ENCODE measurements around the gene ZIC1. TPM values are rescaled to one million over a fixed set of nuclear protein-coding genes. Genes with fewer than 3 reads are reported as not detected.

Gene ZIC1
- total RNA-seq, 1 experiment from 2014 or later = not detected

- no peak overlapping the region for H3K27ac ChIP-seq
- DNase-seq = no peak
- TF ChIP-seq EZH2 (IDR thresholded peaks at IDR 0.05; ENCODE audit: low read depth) (no peak), CTCF (conservative IDR thresholded peaks at IDR 0.05) (no peak)
- no peaks in the 10 kb centered on the region for H3K9me2 ChIP-seq (ENCODE audit: insufficient read depth)
- intact Hi-C loops (cut with micrococcal nuclease; ENCODE audit: unreplicated experiment) = no loop called here
- BruUV-seq (replicated peaks) = no TSS peak
- no peaks in the 10 kb centered on the region for H3K4me1 ChIP-seq (replicated peaks; ENCODE audit: insufficient read depth)
- no peaks in the 10 kb centered on the region for H3F3A ChIP-seq (ENCODE audit: insufficient read depth, low read depth)
- H4K20me1 ChIP-seq (ENCODE audit: insufficient read depth) = no peaks in the 10 kb centered on the region
- ChIA-PET POLR2A (ENCODE audit: unreplicated experiment) (interaction anchor here (0.7 kb wide), 1 partner anchor 338 kb away, joined by 7 read pairs; no protein-coding TSS in a partner anchor), CTCF (no interaction called here)
- no peaks in the 10 kb centered on the region for H3K9me3 ChIP-seq (ENCODE audit: insufficient read depth, low read depth)
- no peaks in the 10 kb centered on the region for H3K27me3 ChIP-seq (ENCODE audit: insufficient read depth, low read depth)
- H2AFZ ChIP-seq = no peak overlapping the region
- no peak overlapping the region for H3K4me2 ChIP-seq
- H3K4me3 ChIP-seq = no peak overlapping the region
- H3K79me2 ChIP-seq (ENCODE audit: low read depth) = no peaks in the 10 kb centered on the region
- H3K36me3 ChIP-seq (ENCODE audit: low read depth) = no peaks in the 10 kb centered on the region
Measured at GRCh38 chr3:147402159-147402558, 7.0 kb upstream of the ZIC1 start.

- Histone ChIP-seq H3K79me2 (ENCODE audit: low read depth) (no peaks in the 10 kb centered on the region), H3K4me2 (no peak overlapping the region), H3K36me3 (ENCODE audit: low read depth) (no peaks in the 10 kb centered on the region), H3K4me1 (replicated peaks; ENCODE audit: insufficient read depth) (no peaks in the 10 kb centered on the region), H4K20me1 (ENCODE audit: insufficient read depth) (no peaks in the 10 kb centered on the region), H3K9me3 (ENCODE audit: insufficient read depth, low read depth) (no peaks in the 10 kb centered on the region), H3K27me3 (ENCODE audit: insufficient read depth, low read depth) (no peaks in the 10 kb centered on the region), H3K9me2 (ENCODE audit: insufficient read depth) (no peaks in the 10 kb centered on the region), H3K4me3 (no peak overlapping the region), H3K27ac (no peak overlapping the region), H2AFZ (no peak overlapping the region), H3F3A (ENCODE audit: insufficient read depth, low read depth) (no peaks in the 10 kb centered on the region)
- no TSS peak for BruUV-seq (replicated peaks)
- no peak for DNase-seq
- TF ChIP-seq EZH2 (IDR thresholded peaks at IDR 0.05; ENCODE audit: low read depth) = no peak
- POLR2A ChIA-PET (ENCODE audit: unreplicated experiment) = no interaction called here
- intact Hi-C loops (cut with micrococcal nuclease; ENCODE audit: unreplicated experiment) = no loop called here
- CTCF ChIA-PET = no interaction called here
Measured at GRCh38 chr3:147403511-147403910, 5.7 kb upstream of the ZIC1 start.

GRCh38 chr3:147404000-147404799, 5.0 kb upstream of the ZIC1 start:
- BruUV-seq (replicated peaks) = no TSS peak
- Histone ChIP-seq H3K4me1 (replicated peaks; ENCODE audit: insufficient read depth) (no peaks in the 10 kb centered on the region), H3K9me3 (ENCODE audit: insufficient read depth, low read depth) (no peaks in the 10 kb centered on the region), H3K36me3 (ENCODE audit: low read depth) (no peaks in the 10 kb centered on the region), H2AFZ (no peak overlapping the region), H3F3A (ENCODE audit: insufficient read depth, low read depth) (no peaks in the 10 kb centered on the region), H3K27ac (no peak overlapping the region), H4K20me1 (ENCODE audit: insufficient read depth) (no peaks in the 10 kb centered on the region), H3K79me2 (ENCODE audit: low read depth) (no peaks in the 10 kb centered on the region), H3K4me3 (no peak overlapping the region), H3K4me2 (no peak overlapping the region), H3K9me2 (ENCODE audit: insufficient read depth) (no peaks in the 10 kb centered on the region), H3K27me3 (ENCODE audit: insufficient read depth, low read depth) (no peaks in the 10 kb centered on the region)
- ChIA-PET POLR2A (ENCODE audit: unreplicated experiment) (no interaction called here), CTCF (no interaction called here)
- no peak for DNase-seq
- intact Hi-C loops (cut with micrococcal nuclease; ENCODE audit: unreplicated experiment) = no loop called here
- TF ChIP-seq EZH2 (IDR thresholded peaks at IDR 0.05; ENCODE audit: low read depth) (no peak), CTCF (conservative IDR thresholded peaks at IDR 0.05) (no peak)

All from PC-9 (cell line).